Retinal pigment epithelial cell (primary cell): ENCODE results near the gene UBXN11.
"Not testable (repeated sequence)": the region's sequence is repeated elsewhere in the genome, so short reads cannot be mapped to it uniquely, and the experiment has no call there.

Experiments used
- DNase-seq: peaks from one replicate; pipeline ENCODE4 v3.0.0-alpha.2; 2010; ENCODE audit warnings: low read depth
- H3K4me3 ChIP-seq: 2 replicates; pipeline ENCODE4 v1.5.1; 2011; ENCODE audit warnings: mild to moderate bottlenecking, low read length, control low read depth, moderate library complexity
- TF ChIP-seq, protein P1 (sequence below): conservative IDR thresholded peaks from 2 replicates; pipeline ENCODE4 v1.5.1; 2011; ENCODE audit warnings: low read depth, low read length, control low read depth, inconsistent platforms

Gene UBXN11

GRCh38 chr1:26335774-26336476 is 29.5 kb upstream of the UBXN11 start:
- TF ChIP-seq, protein P1, sequence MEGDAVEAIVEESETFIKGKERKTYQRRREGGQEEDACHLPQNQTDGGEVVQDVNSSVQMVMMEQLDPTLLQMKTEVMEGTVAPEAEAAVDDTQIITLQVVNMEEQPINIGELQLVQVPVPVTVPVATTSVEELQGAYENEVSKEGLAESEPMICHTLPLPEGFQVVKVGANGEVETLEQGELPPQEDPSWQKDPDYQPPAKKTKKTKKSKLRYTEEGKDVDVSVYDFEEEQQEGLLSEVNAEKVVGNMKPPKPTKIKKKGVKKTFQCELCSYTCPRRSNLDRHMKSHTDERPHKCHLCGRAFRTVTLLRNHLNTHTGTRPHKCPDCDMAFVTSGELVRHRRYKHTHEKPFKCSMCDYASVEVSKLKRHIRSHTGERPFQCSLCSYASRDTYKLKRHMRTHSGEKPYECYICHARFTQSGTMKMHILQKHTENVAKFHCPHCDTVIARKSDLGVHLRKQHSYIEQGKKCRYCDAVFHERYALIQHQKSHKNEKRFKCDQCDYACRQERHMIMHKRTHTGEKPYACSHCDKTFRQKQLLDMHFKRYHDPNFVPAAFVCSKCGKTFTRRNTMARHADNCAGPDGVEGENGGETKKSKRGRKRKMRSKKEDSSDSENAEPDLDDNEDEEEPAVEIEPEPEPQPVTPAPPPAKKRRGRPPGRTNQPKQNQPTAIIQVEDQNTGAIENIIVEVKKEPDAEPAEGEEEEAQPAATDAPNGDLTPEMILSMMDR, result no peak
- DNase-seq, result no peak
- H3K4me3 ChIP-seq, result peak overlapping the region; percentile 67

GRCh38 chr1:26333312-26333711 is 26.9 kb upstream of the UBXN11 start:
- not testable (repeated sequence) for DNase-seq, H3K4me3 ChIP-seq

- no peak for DNase-seq
- TF ChIP-seq, protein P1, result no peak
- no peak overlapping the region for H3K4me3 ChIP-seq
These were observed 23.8 kb upstream of the UBXN11 start for GRCh38 chr1:26330276-26330675.

DNA sequence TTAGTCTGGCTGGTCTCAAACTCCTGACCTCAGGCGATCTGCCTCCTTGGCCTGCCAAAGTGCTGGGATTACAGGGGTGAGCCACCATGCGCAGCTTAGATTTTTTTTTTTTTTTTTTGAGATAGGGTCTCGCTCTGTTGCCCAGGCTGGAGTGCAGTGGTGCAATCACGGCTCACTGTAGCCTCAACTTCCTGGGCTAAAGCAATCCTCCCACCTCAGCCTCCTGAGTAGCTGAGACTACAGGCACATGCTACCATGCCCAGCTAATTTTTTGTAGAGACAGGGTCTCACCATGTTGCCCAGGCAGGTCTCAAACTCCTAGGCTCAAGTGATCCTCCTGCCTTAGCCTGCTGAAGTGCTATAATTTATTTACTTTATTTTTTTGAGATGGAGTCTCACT is 22.9 kb upstream of the UBXN11 start:
- DNase-seq, H3K4me3 ChIP-seq: not testable (repeated sequence)

GRCh38 chr1:26328597-26328996 is 22.2 kb upstream of the UBXN11 start:
- TF ChIP-seq, protein P1, result no peak
- no peak for DNase-seq
- no peak overlapping the region for H3K4me3 ChIP-seq

GRCh38 chr1:26327956-26328362 is 21.5 kb upstream of the UBXN11 start:
- no peak for DNase-seq
- TF ChIP-seq, protein P1, result no peak
- H3K4me3 ChIP-seq, result no peak overlapping the region

GRCh38 chr1:26324550-26324949 is 18.1 kb upstream of the UBXN11 start:
- DNase-seq, result no peak
- TF ChIP-seq, protein P1, result no peak
- no peak overlapping the region for H3K4me3 ChIP-seq

GRCh38 chr1:26323382-26323781 is 16.9 kb upstream of the UBXN11 start:
- no peak overlapping the region for H3K4me3 ChIP-seq
- TF ChIP-seq, protein P1, result no peak

More at GRCh38 chr1:26323382-26323781, 16.9 kb upstream of the UBXN11 start:
- no peak for DNase-seq
